Posterior cingulate gyrus (tissue), 11 donors: ENCODE measurements around the gene DOK5.
A peak's percentile ranks its signal among the peaks of the same experiment; 100 is the strongest.

ENCODE experiments used
- DNase-seq, 10 donors: peaks; one replicate each; pipeline versions ENCODE4 v3.0.0 to v3.0.0-alpha.2; 2020 to 2021; ENCODE audit warnings: mixed read lengths in 3 of 10
- intact Hi-C: fragments of 100-400 bp; cut with DNase I; formaldehyde crosslinking; loops from one replicate; pipeline ENCODE4 v1.15.1; 2023

The DOK5 gene

GRCh38 chr20:54605319-54605718 lies 129.9 kb downstream of the DOK5 start:
- intact Hi-C loops, result no loop called here
- DNase-seq, result no peak

GRCh38 chr20:54606380-54606779 lies 131.0 kb downstream of the DOK5 start:
- DNase-seq, result no peak
- intact Hi-C loops, result no loop called here

GRCh38 chr20:54608039-54608745 lies 132.8 kb downstream of the DOK5 start:
- DNase-seq, result no peak
- intact Hi-C loops, result no loop called here

DNA sequence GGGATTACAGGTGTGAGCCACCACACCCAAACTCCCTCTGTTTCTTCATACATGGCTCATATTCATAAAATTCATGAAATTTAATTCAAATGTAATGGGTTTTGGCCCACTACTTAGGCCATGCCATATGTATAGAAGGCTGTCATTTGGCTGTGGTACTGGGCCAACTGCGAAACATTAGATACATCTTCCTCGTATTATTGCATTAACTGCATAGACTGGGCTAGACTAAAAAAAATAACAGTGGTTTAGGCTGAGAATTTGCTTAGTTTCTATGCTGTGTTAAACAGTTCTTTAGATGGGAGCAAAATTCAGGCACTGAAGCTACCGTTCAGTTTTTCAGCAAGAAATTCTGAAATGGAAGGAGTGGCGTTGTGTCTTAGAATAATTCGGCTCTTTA lies 133.6 kb downstream of the DOK5 start:
- no peak for DNase-seq
- intact Hi-C loops, result no loop called here

- intact Hi-C loops, result no loop called here
- no peak for DNase-seq
Measured at GRCh38 chr20:54611708-54612412, 136.5 kb downstream of the DOK5 start.

DNA sequence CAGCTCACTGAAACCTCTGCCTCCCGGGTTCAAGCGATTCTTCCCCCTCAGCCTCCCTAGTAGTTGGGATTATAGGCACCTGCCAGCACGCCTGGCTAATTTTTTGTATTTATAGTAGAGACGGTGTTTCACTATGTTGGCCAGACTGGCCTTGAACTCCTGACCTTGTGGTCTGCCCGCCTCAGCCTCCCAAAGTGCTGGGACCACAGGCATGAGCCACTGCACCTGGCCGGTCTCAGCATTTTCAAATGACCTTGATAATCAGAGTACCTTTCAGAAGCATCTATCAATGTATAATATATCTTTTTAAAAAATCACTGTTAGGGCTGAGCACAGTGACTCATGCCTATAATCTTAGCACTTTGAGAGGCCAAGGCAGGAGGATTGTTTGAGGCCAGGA lies 143.0 kb downstream of the DOK5 start:
- intact Hi-C loops, result no loop called here
- no peak for DNase-seq

- intact Hi-C loops, result no loop called here
- peak in 5 of 10 donors; percentile 16 to 90 (median 41) for DNase-seq
Measured at GRCh38 chr20:54619181-54619580, 143.8 kb downstream of the DOK5 start.

DNA sequence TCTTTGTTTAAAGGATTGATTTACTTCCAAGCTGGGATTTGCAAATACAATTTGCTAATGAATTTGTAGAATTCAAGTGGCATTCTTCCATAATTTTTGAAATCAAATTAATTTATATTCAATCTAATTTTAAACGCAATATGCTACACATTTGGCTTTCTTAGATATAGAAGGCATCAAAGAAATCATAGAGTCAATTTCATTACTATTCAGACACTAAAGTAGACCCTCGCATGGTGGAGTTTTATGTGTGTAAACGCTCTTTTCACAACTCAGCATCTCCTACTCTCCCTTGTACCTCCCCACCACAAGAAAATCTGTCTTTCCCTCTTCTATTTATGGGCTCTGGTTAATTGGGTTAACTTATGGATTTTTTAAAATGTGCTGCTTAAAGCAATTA lies 144.3 kb downstream of the DOK5 start:
- no peak for DNase-seq

DNA sequence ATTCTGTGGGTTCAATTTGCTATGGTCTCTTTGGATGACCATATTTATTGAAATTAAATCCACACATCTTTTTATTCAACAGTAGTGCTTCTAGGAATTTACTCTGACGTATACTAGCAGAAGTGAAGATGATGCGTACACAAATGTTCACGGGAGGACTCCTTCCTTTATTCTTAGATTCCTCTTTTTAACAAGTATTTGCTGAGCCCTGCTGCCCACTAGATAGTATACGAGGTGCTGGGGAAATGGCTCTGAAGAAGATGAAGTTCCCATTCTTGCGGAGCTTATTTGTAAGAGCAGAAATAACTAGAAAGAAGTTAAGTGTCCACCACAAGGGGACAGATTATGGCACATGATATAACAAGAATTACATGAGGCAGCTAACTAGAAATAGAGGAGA lies 145.2 kb downstream of the DOK5 start:
- DNase-seq, result no peak
- intact Hi-C loops, result no loop called here

More for the DNA sequence above, 144.3 kb downstream of the DOK5 start:
- intact Hi-C loops, result no loop called here

DNA sequence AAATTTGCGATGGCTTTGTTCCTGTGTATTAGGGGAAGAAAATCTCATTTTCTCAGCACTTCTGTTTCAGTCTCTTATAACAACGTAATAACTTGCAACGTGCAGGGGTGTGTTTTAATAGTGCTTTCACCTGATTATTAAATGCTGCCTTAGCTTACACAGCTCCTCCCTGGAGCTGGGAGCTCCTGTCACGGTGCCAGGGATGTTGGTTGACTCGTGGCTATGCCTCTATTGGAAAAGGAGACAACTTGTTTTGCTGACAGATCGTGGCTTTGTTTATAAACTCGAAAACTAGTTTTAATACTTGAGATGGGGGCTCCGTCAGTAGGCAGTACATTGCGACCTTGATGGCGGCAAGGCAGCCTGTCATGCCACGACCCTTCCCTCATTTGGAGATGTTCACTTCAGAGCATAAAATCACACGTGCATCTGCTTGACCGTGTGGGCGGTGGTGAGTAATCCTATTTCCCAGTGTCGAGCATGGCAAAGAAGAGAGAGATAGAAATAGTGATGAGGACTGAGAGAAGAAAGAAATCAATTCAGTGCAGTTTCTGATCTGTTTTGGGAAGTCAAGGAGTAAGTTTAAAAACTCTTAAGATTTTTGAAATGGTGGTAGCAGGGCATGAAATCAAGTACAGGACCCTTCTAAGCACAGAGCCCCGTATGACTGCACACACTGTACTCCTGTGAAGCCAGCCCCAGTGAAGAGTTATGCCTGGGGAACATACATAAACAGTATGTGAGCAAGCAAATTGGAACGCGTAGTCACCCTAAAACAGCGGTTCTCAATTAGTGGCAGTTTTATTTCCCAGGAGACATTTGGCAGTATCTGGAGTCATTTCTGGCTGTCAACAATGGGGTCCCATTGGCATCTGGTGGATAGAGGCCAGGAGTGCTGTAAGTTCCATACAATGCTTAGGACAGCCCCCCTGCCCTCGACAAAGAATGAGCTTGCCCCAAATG lies 147.2 kb downstream of the DOK5 start:
- DNase-seq, result peak in 1 of 10 donors; percentile 24
- intact Hi-C loops, result no loop called here

GRCh38 chr20:54623991-54624569 lies 148.7 kb downstream of the DOK5 start:
- intact Hi-C loops, result no loop called here
- DNase-seq, result no peak

DNA sequence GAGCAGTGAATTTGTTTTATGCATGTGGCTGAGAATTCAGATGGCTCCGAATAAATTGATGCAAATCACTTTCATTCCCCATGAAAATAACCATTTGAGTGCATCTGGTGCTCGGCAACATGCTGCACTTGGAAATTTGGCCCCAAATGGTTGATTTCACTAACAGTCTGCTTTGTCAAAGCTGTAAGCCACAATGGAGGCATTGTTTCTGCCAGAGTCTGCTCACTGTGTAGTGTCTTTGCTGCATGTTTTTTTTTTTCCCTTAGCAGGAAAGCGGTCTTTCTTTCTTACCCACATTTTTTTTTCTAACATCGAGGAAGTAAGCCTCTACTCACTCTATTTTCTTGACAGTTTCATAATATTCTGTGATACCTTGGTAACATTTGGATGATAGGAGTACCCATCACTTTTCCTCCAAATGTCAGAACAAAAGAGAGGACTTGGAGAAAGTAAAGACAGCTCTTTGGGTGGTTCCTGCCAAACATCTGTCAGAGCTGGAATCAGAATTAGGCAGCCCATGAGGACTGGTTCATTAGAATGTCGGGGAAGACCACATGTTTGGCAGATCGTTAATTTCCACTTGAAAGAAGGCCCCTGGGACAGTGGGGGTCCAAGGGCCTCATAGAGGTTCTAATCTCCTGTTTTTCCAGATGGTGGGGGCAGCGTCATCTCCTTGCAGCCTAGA lies 149.5 kb downstream of the DOK5 start:
- intact Hi-C loops, result no loop called here
- DNase-seq, result peak in 6 of 10 donors; percentile 25 to 91 (median 47)

GRCh38 chr20:54625497-54625896 lies 150.1 kb downstream of the DOK5 start:
- no peak for DNase-seq
- intact Hi-C loops, result no loop called here

DNA sequence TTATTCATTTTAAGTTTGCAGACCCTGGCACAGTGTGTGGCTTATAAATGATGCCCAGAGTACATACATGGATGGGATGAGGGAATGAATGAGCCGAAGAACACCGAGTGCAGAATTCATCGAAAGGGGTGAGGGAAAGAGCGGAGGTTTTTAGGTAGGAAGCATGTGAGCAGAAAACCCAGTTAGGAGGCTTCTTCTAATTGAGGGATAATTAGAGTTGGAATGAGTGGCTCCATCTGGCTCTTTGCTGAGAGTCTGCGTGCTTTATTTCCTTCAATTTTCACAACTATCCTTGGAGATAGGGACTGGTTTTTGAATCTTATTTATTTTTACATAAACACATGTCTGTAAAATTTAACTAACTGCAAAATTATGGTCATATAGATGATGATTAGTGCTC lies 150.7 kb downstream of the DOK5 start:
- no peak for DNase-seq
- intact Hi-C loops, result no loop called here

GRCh38 chr20:54629632-54630031 lies 154.2 kb downstream of the DOK5 start:
- intact Hi-C loops, result no loop called here
- DNase-seq, result no peak

- intact Hi-C loops, result no loop called here
- DNase-seq, result no peak
Measured at GRCh38 chr20:54630582-54630981, 155.2 kb downstream of the DOK5 start.

- no peak for DNase-seq
- intact Hi-C loops, result no loop called here
Measured at GRCh38 chr20:54631059-54631458, 155.7 kb downstream of the DOK5 start.

DNA sequence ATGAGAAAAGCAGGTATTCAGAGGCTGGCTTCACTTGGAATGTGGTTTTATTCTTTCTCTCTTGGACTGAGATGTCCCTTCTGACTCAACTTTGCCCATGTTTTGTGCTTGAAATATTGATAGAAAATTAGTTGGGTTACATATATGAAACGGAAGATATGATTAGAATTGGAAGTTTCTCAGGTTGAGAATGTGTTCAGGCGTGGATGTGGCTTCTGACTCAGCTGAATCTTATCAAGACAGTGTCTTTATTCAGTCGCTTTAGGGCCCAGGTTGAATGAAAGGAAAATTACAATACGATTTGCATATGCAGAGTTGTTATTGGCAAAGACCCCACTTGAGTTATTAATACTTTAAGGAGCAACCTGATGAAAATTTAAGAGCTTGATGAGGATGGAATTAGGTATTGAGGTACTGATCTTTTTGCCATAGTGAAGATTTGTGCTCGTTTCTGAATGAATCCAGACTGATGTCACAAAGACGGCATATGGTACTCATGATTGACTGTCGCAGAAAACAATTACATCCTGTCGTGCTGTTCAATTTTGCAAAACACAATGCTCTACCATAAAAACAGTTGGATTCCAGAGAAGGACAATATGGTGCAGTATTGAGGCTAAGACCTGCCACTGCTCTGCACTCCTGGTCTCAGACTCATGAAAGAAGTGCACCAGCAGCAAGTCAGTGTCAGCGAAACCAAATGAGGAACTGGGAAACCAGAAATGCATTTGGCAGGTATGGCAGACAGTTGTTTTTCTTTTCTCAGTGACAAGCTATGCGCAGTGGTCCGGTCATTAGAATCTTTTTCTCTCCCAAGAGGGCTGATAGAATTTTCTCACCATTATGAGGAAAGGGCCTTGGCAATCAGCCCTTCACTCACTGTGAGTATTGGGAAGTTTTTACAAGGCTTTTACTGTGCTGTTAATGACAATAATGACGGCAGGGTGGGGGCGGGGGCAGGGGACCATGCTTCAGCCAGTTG lies 158.3 kb downstream of the DOK5 start:
- no peak for DNase-seq
- intact Hi-C loops, result no loop called here

- DNase-seq, result no peak
- intact Hi-C loops, result no loop called here
Measured at GRCh38 chr20:54636575-54636974, 161.2 kb downstream of the DOK5 start.
